Nephron (organoid): ENCODE data around the gene AFAP1.
A peak's percentile ranks its signal among the peaks of the same experiment; 100 is the strongest.

Experiments
- H3K27ac Mint-ChIP-seq, 3 experiments: 2 replicates each; pipeline ENCODE4 v1.8.0; 2020; ENCODE audit warnings: mixed read lengths in 3 of 3, mild to moderate bottlenecking in 2 of 3, moderate library complexity in 1 of 3
- H3K27me3 Mint-ChIP-seq: 2 replicates; pipeline ENCODE4 v1.8.0; 2021; ENCODE audit warnings: low read depth, mild to moderate bottlenecking, moderate library complexity, mixed read lengths
- H3K36me3 Mint-ChIP-seq: 2 replicates; pipeline ENCODE4 v1.8.0; 2020; ENCODE audit warnings: low read depth, mixed read lengths
- H3K4me1 Mint-ChIP-seq: 2 replicates; pipeline ENCODE4 v1.8.0; 2020; ENCODE audit warnings: mixed read lengths
- H3K4me3 Mint-ChIP-seq, 3 experiments: 2 replicates each; pipeline ENCODE4 v1.8.0; 2020; ENCODE audit warnings: mild to moderate bottlenecking in 3 of 3, mixed read lengths in 3 of 3, moderate library complexity in 2 of 3
- H3K9me3 Mint-ChIP-seq: 2 replicates; pipeline ENCODE4 v1.8.0; 2020; ENCODE audit warnings: mixed read lengths
- CTCF ChIP-seq, 3 experiments: fragments of 200-600 bp; sonication (generic); IDR thresholded peaks; one replicate each; pipeline ENCODE4 v1.5.0; 2021; ENCODE audit warnings: antibody characterized with exemption in 3 of 3; ENCODE audit not compliant: unreplicated experiment in 3 of 3

Gene AFAP1

GRCh38 chr4:7971881-7972500 lies 32.3 kb upstream of the AFAP1 start:
- H3K9me3 Mint-ChIP-seq = no peaks in the 10 kb centered on the region
- peaks cover 35% of the 10 kb centered on the region for H3K4me1 Mint-ChIP-seq
- no peaks in the 10 kb centered on the region for H3K36me3 Mint-ChIP-seq
- peak overlapping the region; percentile 48 to 73 (median 61) for H3K27ac Mint-ChIP-seq
- peaks cover 3% of the 10 kb centered on the region for H3K27me3 Mint-ChIP-seq
- peak overlapping the region in 2 of 3 experiments; percentile 12 to 24 for H3K4me3 Mint-ChIP-seq
- TF ChIP-seq CTCF (IDR thresholded peaks at IDR 0.05; ENCODE audit: unreplicated experiment in 3 of 3) = no peak

GRCh38 chr4:7971159-7971631 lies 31.5 kb upstream of the AFAP1 start:
- Mint-ChIP-seq H3K9me3 (no peaks in the 10 kb centered on the region), H3K27ac (peak overlapping the region; percentile 42 to 99 (median 98)), H3K36me3 (no peaks in the 10 kb centered on the region), H3K4me1 (peaks cover 38% of the 10 kb centered on the region), H3K4me3 (no peak overlapping the region), H3K27me3 (peaks cover 3% of the 10 kb centered on the region)
- no peak for TF ChIP-seq CTCF (IDR thresholded peaks at IDR 0.05; ENCODE audit: unreplicated experiment in 3 of 3)

DNA sequence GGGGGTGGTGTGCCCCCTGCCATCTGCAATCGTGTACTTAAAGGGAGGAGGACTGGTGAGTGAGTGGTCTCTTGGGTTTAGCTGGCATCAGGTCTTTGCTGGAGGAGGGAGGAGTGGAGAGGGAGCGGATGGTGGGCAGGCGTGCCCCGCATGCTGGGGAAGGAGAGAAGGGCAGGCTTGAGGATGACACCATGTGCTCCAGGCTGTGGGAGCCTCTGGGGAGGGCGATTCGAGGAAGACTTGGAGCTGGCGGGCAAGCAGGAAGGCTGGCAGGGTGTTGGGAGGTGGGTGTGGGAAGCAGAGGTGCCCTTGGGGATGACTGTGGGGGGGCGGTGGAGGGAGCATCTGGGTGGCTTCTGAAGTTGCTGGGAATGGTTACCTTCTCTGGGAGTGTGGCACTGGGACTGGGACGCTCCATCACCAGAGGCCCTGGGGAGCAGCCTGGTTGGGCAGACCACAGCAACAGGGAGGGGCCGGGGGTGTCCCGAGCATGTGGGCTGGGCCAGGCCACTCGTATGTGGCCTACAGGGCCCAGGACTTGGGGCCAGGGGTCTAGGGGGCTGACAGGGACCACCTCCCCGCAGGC lies 30.8 kb upstream of the AFAP1 start:
- Mint-ChIP-seq H3K4me1 (peaks cover 45% of the 10 kb centered on the region), H3K27ac (peak overlapping the region; percentile 92 to 99 (median 98)), H3K27me3 (peaks cover 3% of the 10 kb centered on the region), H3K4me3 (peak overlapping the region; percentile 13 to 52 (median 23)), H3K9me3 (no peaks in the 10 kb centered on the region), H3K36me3 (no peaks in the 10 kb centered on the region)
- TF ChIP-seq CTCF (IDR thresholded peaks at IDR 0.05; ENCODE audit: unreplicated experiment in 3 of 3) = no peak

- Mint-ChIP-seq H3K27me3 (peaks cover 3% of the 10 kb centered on the region), H3K36me3 (no peaks in the 10 kb centered on the region), H3K27ac (peak overlapping the region; percentile 64 to 93 (median 92)), H3K4me3 (peak overlapping the region in 1 of 3 experiments; percentile 7), H3K4me1 (peaks cover 53% of the 10 kb centered on the region), H3K9me3 (no peaks in the 10 kb centered on the region)
- no peak for TF ChIP-seq CTCF (IDR thresholded peaks at IDR 0.05; ENCODE audit: unreplicated experiment in 3 of 3)
Measured at GRCh38 chr4:7968262-7968896, 28.7 kb upstream of the AFAP1 start.

GRCh38 chr4:7967501-7968261 lies 28.0 kb upstream of the AFAP1 start:
- H3K9me3 Mint-ChIP-seq = no peaks in the 10 kb centered on the region
- no peaks in the 10 kb centered on the region for H3K36me3 Mint-ChIP-seq
- H3K27ac Mint-ChIP-seq = peak overlapping the region; percentile 64 to 93 (median 92)
- peaks cover 56% of the 10 kb centered on the region for H3K4me1 Mint-ChIP-seq
- peaks cover 3% of the 10 kb centered on the region for H3K27me3 Mint-ChIP-seq
- peak overlapping the region in 1 of 3 experiments; percentile 15 for H3K4me3 Mint-ChIP-seq
- no peak for TF ChIP-seq CTCF (IDR thresholded peaks at IDR 0.05; ENCODE audit: unreplicated experiment in 3 of 3)
